ENCODE data around the gene SYTL1. TPM values are rescaled to one million over a fixed set of nuclear protein-coding genes. Genes with fewer than 3 reads are reported as not detected.
A peak's percentile ranks its signal among the peaks of the same experiment; 100 is the strongest.

Gene SYTL1
- total RNA-seq, 1 experiment from 2014 or later = 75.9 TPM

DNA sequence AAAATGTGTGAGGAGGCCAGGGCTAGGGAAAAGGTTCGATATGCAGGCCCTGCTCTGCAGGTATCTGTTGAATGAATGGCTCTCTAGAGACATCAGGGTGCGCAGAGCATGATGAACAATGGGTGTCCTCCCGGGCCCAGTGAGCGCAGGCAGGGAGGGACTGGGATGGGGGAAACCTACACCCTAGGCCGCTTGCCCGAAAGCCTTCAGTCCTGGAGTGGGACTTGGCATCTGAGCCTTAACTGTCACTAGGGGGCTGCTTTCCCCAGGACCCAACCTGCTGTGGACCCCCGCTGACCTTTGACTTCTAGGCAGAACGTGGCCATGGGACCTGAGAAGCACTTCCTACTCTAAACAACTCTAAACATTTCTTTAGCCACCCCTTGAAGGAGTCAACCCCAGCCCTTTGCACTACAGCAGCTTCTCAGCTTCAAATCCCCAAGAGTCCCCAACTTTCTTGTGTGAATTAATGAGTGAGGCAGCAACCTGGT lies 25.4 kb downstream of the SYTL1 start:
- Histone ChIP-seq H3K9me2 (ENCODE audit: insufficient read depth) (no peaks in the 10 kb centered on the region), H3K4me2 (ENCODE audit: low read length) (peak overlapping the region; percentile 95), H3K27me3 (ENCODE audit: insufficient read depth, low read length) (no peaks in the 10 kb centered on the region), H3K4me3 (replicated peaks in 1 of 2; ENCODE audit: low read depth in 1 of 2, low read length in 2 of 2) (peak overlapping the region; percentile 67 to 69), H2AFZ (ENCODE audit: low read depth, low read length, poor library complexity, severe bottlenecking) (peak overlapping the region; percentile 70), H3K36me3 (ENCODE audit: control insufficient read depth in 1 of 2, insufficient read depth in 2 of 2, low read length in 2 of 2) (peaks cover 0 to 4% of the 10 kb centered on the region in 2 experiments; a peak in 1 of 4 replicates), H3K9me3 (ENCODE audit: control insufficient read depth in 1 of 2, insufficient read depth in 1 of 2, low read depth in 1 of 2, low read length in 2 of 2) (no peaks in the 10 kb centered on the region), H3K79me2 (ENCODE audit: insufficient read depth, low read length) (peaks cover 3% of the 10 kb centered on the region; the same call in 1 of the 2 replicates), H3K4me1 (ENCODE audit: control insufficient read depth in 1 of 2, insufficient read depth in 2 of 2, low read length in 2 of 2) (peaks cover 12 to 32% of the 10 kb centered on the region in 2 experiments), H3K27ac (ENCODE audit: low read depth, low read length) (peak overlapping the region; percentile 100), H3K9ac (ENCODE audit: low read length) (peak overlapping the region; percentile 78), H4K20me1 (ENCODE audit: insufficient read depth) (no peaks in the 10 kb centered on the region)
- ChIA-PET CTCF (interaction anchor here (1.3 to 3.3 kb wide), 11 partner anchors 9 to 323 kb away, joined by 3 to 28 read pairs (median 7); partner anchors contain the start of genes CD164L2, GPR3 and SYTL1), POLR2A (interaction anchor here (1.0 to 2.6 kb wide), 6 partner anchors 11 to 25 kb away, joined by 3 to 26 read pairs (median 6); partner anchors contain the start of genes CD164L2 and GPR3), RAD21 (ENCODE audit: low non-redundant PET in 1 of 2, low total read pairs in 2 of 2, uncharacterized antibody in 2 of 2, unreplicated experiment in 2 of 2) (interaction anchor here in 1 of 2 experiments (0.5 kb wide), 1 partner anchor 407 kb away, joined by 3 read pairs; the partner anchor contains the start of gene KDF1)
- intact Hi-C loops (cut with micrococcal nuclease) = no loop called here
- no peak for DNase-seq (ENCODE audit: low read depth, low spot score)
- BruUV-seq (replicated peaks) = no TSS peak
- TF ChIP-seq JUND (IDR thresholded peaks at IDR 0.05) (no peak), CBX3 (IDR thresholded peaks at IDR 0.05; ENCODE audit: low read depth) (no peak), YY1 (IDR thresholded peaks at IDR 0.05; ENCODE audit: extremely low read depth, insufficient replicate concordance, low read depth, low read length) (no peak), FOSL1 (IDR thresholded peaks at IDR 0.05; ENCODE audit: low read depth) (no peak), EZH2phosphoT487 (IDR thresholded peaks at IDR 0.05; ENCODE audit: borderline replicate concordance) (no peak), POLR2AphosphoS5 (IDR thresholded peaks at IDR 0.05; ENCODE audit: low read depth, low read length) (no peak), POLR2A (IDR thresholded peaks at IDR 0.05; ENCODE audit: borderline replicate concordance, extremely low read depth, insufficient read depth, insufficient read length) (no peak), ZNF274 (IDR thresholded peaks at IDR 0.05; ENCODE audit: low read depth, low read length) (no peak), ZFX (IDR thresholded peaks at IDR 0.05) (no peak), RAD21 (IDR thresholded peaks at IDR 0.05; ENCODE audit: low read depth) (no peak), SIN3A (IDR thresholded peaks at IDR 0.05; ENCODE audit: low read depth) (no peak), SP1 (IDR thresholded peaks at IDR 0.05; ENCODE audit: low read depth) (no peak), TCF7L2 (IDR thresholded peaks at IDR 0.05; ENCODE audit: borderline replicate concordance, extremely low read depth, insufficient read depth, insufficient read length) (no peak)
- TF ChIP-seq, protein P1, sequence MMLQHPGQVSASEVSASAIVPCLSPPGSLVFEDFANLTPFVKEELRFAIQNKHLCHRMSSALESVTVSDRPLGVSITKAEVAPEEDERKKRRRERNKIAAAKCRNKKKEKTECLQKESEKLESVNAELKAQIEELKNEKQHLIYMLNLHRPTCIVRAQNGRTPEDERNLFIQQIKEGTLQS (IDR thresholded peaks at IDR 0.05) = no peak
- TF ChIP-seq, protein P2, sequence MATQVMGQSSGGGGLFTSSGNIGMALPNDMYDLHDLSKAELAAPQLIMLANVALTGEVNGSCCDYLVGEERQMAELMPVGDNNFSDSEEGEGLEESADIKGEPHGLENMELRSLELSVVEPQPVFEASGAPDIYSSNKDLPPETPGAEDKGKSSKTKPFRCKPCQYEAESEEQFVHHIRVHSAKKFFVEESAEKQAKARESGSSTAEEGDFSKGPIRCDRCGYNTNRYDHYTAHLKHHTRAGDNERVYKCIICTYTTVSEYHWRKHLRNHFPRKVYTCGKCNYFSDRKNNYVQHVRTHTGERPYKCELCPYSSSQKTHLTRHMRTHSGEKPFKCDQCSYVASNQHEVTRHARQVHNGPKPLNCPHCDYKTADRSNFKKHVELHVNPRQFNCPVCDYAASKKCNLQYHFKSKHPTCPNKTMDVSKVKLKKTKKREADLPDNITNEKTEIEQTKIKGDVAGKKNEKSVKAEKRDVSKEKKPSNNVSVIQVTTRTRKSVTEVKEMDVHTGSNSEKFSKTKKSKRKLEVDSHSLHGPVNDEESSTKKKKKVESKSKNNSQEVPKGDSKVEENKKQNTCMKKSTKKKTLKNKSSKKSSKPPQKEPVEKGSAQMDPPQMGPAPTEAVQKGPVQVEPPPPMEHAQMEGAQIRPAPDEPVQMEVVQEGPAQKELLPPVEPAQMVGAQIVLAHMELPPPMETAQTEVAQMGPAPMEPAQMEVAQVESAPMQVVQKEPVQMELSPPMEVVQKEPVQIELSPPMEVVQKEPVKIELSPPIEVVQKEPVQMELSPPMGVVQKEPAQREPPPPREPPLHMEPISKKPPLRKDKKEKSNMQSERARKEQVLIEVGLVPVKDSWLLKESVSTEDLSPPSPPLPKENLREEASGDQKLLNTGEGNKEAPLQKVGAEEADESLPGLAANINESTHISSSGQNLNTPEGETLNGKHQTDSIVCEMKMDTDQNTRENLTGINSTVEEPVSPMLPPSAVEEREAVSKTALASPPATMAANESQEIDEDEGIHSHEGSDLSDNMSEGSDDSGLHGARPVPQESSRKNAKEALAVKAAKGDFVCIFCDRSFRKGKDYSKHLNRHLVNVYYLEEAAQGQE (IDR thresholded peaks at IDR 0.05; ENCODE audit: low read depth) = no peak
- TF ChIP-seq, protein P3, sequence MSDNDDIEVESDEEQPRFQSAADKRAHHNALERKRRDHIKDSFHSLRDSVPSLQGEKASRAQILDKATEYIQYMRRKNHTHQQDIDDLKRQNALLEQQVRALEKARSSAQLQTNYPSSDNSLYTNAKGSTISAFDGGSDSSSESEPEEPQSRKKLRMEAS (IDR thresholded peaks at IDR 0.05) = no peak
- peak; percentile 2; the same call in 1 of the 2 replicates for ATAC-seq
